Fibroblast of the aortic adventitia (primary cell): ENCODE data around the gene CTDSP1. TPM values are rescaled to one million over a fixed set of nuclear protein-coding genes. Genes with fewer than 3 reads are reported as not detected.

Experiments
- DNase-seq: peaks from one replicate; pipeline ENCODE4 v3.0.0-alpha.2; 2010; ENCODE audit warnings: low read depth
- H3K4me3 ChIP-seq: 2 replicates; pipeline ENCODE4 v1.5.1; 2011; ENCODE audit warnings: low read depth, mild to moderate bottlenecking, control low read depth, low read length, moderate library complexity
- total RNA-seq: library from RNA; depleted of rRNA; stranded (reverse); fragments of >200 nt; gene quantifications from 2 replicates; pipeline ENCODE4 v1.2.3, GENCODE V29; 2012; ENCODE audit warnings: low replicate concordance
- TF ChIP-seq, protein P1 (sequence below): IDR thresholded peaks from 2 replicates; pipeline ENCODE4 v1.5.1; 2011; ENCODE audit warnings: mild to moderate bottlenecking, low read length, control low read depth, inconsistent platforms; ENCODE audit not compliant: insufficient read depth

CTDSP1 gene
- total RNA-seq, 1 donor: 70.4 TPM

DNA sequence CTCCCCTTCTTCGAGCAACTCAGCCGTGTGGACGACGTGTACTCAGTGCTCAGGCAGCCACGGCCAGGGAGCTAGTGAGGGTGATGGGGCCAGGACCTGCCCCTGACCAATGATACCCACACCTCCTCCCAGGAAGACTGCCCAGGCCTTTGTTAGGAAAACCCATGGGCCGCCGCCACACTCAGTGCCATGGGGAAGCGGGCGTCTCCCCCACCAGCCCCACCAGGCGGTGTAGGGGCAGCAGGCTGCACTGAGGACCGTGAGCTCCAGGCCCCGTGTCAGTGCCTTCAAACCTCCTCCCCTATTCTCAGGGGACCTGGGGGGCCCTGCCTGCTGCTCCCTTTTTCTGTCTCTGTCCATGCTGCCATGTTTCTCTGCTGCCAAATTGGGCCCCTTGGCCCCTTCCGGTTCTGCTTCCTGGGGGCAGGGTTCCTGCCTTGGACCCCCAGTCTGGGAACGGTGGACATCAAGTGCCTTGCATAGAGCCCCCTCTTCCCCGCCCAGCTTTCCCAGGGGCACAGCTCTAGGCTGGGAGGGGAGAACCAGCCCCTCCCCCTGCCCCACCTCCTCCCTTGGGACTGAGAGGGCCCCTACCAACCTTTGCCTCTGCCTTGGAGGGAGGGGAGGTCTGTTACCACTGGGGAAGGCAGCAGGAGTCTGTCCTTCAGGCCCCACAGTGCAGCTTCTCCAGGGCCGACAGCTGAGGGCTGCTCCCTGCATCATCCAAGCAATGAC lies 4.8 kb downstream of the CTDSP1 start:
- H3K4me3 ChIP-seq: no peak overlapping the region
- DNase-seq: no peak

GRCh38 chr2:218405086-218405745 lies 5.5 kb downstream of the CTDSP1 start:
- no peak overlapping the region for H3K4me3 ChIP-seq
- TF ChIP-seq, protein P1, sequence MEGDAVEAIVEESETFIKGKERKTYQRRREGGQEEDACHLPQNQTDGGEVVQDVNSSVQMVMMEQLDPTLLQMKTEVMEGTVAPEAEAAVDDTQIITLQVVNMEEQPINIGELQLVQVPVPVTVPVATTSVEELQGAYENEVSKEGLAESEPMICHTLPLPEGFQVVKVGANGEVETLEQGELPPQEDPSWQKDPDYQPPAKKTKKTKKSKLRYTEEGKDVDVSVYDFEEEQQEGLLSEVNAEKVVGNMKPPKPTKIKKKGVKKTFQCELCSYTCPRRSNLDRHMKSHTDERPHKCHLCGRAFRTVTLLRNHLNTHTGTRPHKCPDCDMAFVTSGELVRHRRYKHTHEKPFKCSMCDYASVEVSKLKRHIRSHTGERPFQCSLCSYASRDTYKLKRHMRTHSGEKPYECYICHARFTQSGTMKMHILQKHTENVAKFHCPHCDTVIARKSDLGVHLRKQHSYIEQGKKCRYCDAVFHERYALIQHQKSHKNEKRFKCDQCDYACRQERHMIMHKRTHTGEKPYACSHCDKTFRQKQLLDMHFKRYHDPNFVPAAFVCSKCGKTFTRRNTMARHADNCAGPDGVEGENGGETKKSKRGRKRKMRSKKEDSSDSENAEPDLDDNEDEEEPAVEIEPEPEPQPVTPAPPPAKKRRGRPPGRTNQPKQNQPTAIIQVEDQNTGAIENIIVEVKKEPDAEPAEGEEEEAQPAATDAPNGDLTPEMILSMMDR: no peak
- DNase-seq: no peak

More for the DNA sequence above, 4.8 kb downstream of the CTDSP1 start:
- TF ChIP-seq, protein P1: no peak

DNA sequence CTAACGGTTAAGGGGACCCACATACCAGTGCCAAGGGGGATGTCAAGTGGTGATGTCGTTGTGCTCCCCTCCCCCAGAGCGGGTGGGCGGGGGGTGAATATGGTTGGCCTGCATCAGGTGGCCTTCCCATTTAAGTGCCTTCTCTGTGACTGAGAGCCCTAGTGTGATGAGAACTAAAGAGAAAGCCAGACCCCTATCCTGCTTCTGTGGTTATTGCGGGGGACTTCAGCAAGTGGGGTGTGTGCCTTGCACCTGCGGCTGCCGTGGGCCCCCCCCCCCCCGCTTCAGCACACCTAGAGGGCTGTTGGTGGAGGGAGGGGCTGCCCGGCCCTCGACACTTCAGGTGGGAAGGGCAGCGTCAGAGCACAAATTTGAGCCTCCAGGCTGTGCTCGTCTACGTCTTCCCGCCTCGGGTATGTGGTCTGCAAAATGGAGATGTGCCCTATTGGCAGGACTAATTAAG lies 6.1 kb downstream of the CTDSP1 start:
- no peak for DNase-seq
- TF ChIP-seq, protein P1: no peak
- peak overlapping the region; percentile 15 for H3K4me3 ChIP-seq

- peak overlapping the region; percentile 60 for H3K4me3 ChIP-seq
- peak; percentile 90 for DNase-seq
- TF ChIP-seq, protein P1: peak; percentile 91
These were observed 6.7 kb downstream of the CTDSP1 start for GRCh38 chr2:218406209-218406948.

DNA sequence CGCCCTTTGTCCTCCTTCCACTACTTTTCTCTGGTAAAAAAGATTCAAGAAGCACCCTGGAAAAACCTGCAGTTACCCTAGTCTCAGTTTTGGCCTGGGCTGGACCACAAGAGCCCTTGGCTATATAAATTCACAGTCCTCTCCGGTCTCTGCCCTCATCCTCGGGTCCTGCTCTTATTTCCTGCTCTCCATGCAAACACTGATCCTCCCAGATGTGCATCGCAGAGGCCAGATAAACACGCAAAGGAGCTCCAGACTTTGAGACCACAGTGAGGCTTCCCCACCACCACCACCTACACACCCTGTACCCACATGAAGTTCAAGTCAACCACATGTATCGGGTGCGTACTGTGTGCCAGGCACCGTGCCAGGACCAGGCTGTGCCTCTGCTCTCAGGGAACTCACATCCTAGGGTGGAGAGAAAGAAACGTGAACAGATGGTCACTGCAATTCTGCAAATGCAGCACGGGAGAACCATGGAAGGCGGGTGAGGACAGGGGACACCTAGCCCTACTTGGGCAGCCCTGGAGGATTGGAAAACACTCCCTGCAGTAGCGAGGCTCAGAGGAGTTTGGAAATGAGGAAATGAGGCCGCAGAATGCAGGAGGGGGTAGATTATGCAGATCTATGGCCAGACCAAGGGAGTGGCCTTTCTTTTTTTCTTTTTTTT lies 7.4 kb downstream of the CTDSP1 start:
- H3K4me3 ChIP-seq: peak overlapping the region; percentile 60
- TF ChIP-seq, protein P1: no peak
- peak; percentile 62 for DNase-seq

DNA sequence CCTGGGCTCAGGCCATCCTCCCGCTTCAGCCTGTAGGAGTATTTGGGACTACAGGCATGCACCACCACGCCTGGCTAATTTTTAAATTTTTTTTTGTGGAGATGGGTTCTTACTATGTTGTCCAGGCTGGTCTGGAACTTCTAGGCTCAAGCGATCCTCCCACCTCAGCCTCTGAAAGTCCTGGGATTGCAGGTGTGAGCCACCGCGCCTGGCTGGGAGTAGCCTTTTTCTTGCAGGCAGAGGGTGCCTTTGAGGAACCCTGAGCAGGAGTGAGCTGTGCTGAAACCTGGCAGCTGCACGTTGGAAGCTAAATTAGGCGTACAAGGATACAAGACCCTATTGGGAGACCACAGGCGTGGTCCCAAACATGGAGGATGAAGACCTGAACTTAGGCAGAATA lies 8.0 kb downstream of the CTDSP1 start:
- TF ChIP-seq, protein P1: no peak
- H3K4me3 ChIP-seq: no peak overlapping the region

More for the DNA sequence above, 8.0 kb downstream of the CTDSP1 start:
- no peak for DNase-seq
